Gastrocnemius medialis (tissue), 4 donors: ENCODE data around the gene CMBL. TPM values are rescaled to one million over a fixed set of nuclear protein-coding genes. Genes with fewer than 3 reads are reported as not detected.
"Not testable (repeated sequence)": the region's sequence is repeated elsewhere in the genome, so short reads cannot be mapped to it uniquely, and the experiment has no call there.

ENCODE experiments used
- ATAC-seq, 2 donors: fragments of 150-250 bp; one replicate each; pipeline ENCODE4 v1.9.1; 2016
- DNase-seq, 2 donors: peaks; one replicate each; pipeline ENCODE4 v3.0.0-alpha.2; 2019
- H3K27ac ChIP-seq, 4 donors: fragments of 200-600 bp; sonication (generic); 1 replicate in 1 of 4; 2 replicates in 3 of 4; pipeline ENCODE4 v1.5.1; 2016 to 2018; ENCODE audit warnings: mild to moderate bottlenecking in 2 of 4, moderate library complexity in 1 of 4
- H3K27me3 ChIP-seq, 3 donors: fragments of 200-600 bp; sonication (generic) in 2 of 3; 1 replicate in 1 of 3; 2 replicates in 2 of 3; pipeline versions ENCODE4 v1.5.1 to v1.6.0; 2016 to 2019; ENCODE audit warnings: mild to moderate bottlenecking in 1 of 3, moderate library complexity in 1 of 3
- H3K36me3 ChIP-seq, 2 donors: fragments of 200-600 bp; sonication (generic) in 1 of 2; one replicate each; pipeline ENCODE4 v1.5.1; 2017 to 2018
- H3K4me1 ChIP-seq, 2 donors: fragments of 200-600 bp; sonication (generic) in 1 of 2; one replicate each; pipeline ENCODE4 v1.5.1; 2016 to 2017; ENCODE audit warnings: mild to moderate bottlenecking in 2 of 2
- H3K4me3 ChIP-seq, 4 donors: fragments of 200-600 bp; sonication (generic) in 3 of 4; 1 replicate in 1 of 4; 2 replicates in 3 of 4; pipeline ENCODE4 v1.5.1; 2016 to 2019; ENCODE audit warnings: mild to moderate bottlenecking in 2 of 4
- H3K9me3 ChIP-seq, 3 donors: fragments of 200-600 bp; sonication (generic) in 2 of 3; 1 replicate in 1 of 3; 2 replicates in 2 of 3; pipeline ENCODE4 v1.5.1; 2016 to 2019
- CTCF ChIP-seq, 5 experiments: fragments of 450-650 bp in 3 of 5; fragments of 200-600 bp in 2 of 5; sonication (generic) in 2 of 5; IDR thresholded peaks in 4 of 5; conservative IDR thresholded peaks in 1 of 5; 1 replicate in 4 of 5; 2 replicates in 1 of 5; pipeline ENCODE4 v1.5.1; 2016 to 2019; ENCODE audit warnings: antibody characterized with exemption in 5 of 5, mild to moderate bottlenecking in 3 of 5, moderate library complexity in 3 of 5
- POLR2A ChIP-seq, 2 donors: fragments of 450-650 bp; IDR thresholded peaks; one replicate each; pipeline ENCODE4 v1.6.1; 2017; ENCODE audit warnings: antibody characterized with exemption in 2 of 2, mild to moderate bottlenecking in 2 of 2, moderate library complexity in 2 of 2
- in situ Hi-C, 4 donors: fragments of 200-750 bp; cut with MboI; loops; one replicate each; pipeline versions ENCODE4 v1.15.0 to v1.8.0; 2017; ENCODE audit warnings: low sequenced_read_pairs in 4 of 4
- intact Hi-C: fragments of 100-400 bp; cut with DNase I; formaldehyde crosslinking; loops from one replicate; pipeline ENCODE4 v1.15.1; 2023; ENCODE audit warnings: low total_unique reads
- total RNA-seq, 4 donors: library from RNA; depleted of rRNA; stranded (reverse); fragments of >200 nt; gene quantifications; one replicate each; pipeline versions ENCODE4 v1.1.0 to v1.2.3, GENCODE V29; 2016

The CMBL gene
- total RNA-seq, 4 donors from 2014 or later = 7.8 to 46.7 (median 35.6) TPM

GRCh38 chr5:10276691-10277090 lies 31.0 kb downstream of the CMBL start:
- intact Hi-C loops (no loop called here), in situ Hi-C loops (loop anchor here in 3 of 4 donors (25.0 kb wide), 3 partner anchors 136 to 361 kb away; no protein-coding TSS in a partner anchor)
- no peak for DNase-seq
- no peaks in the 10 kb centered on the region for H3K9me3 ChIP-seq
- H3K36me3 ChIP-seq = no peaks in the 10 kb centered on the region
- no peaks in the 10 kb centered on the region for H3K4me1 ChIP-seq
- no peak overlapping the region for H3K4me3 ChIP-seq
- no peak for TF ChIP-seq POLR2A (IDR thresholded peaks at IDR 0.05)
- TF ChIP-seq CTCF (IDR thresholded peaks at IDR 0.05 in 4 of 5, conservative IDR thresholded peaks at IDR 0.05 in 1 of 5) = no peak
- no peaks in the 10 kb centered on the region for H3K27me3 ChIP-seq
- no peak for ATAC-seq
- H3K27ac ChIP-seq = no peak overlapping the region

- TF ChIP-seq CTCF (IDR thresholded peaks at IDR 0.05 in 4 of 5, conservative IDR thresholded peaks at IDR 0.05 in 1 of 5) (no peak), POLR2A (IDR thresholded peaks at IDR 0.05) (no peak)
- H3K27me3 ChIP-seq = no peaks in the 10 kb centered on the region
- in situ Hi-C loops = loop anchor here in 3 of 4 donors (25.0 kb wide), 3 partner anchors 136 to 361 kb away; no protein-coding TSS in a partner anchor
- no peaks in the 10 kb centered on the region for H3K4me1 ChIP-seq
- no peaks in the 10 kb centered on the region for H3K9me3 ChIP-seq
- no peak for DNase-seq
- no peak overlapping the region for H3K27ac ChIP-seq
- intact Hi-C loops = no loop called here
- H3K4me3 ChIP-seq = no peak overlapping the region
- peak in 1 of 2 donors; percentile 60 for ATAC-seq
- H3K36me3 ChIP-seq = no peaks in the 10 kb centered on the region
These were observed 31.7 kb downstream of the CMBL start for GRCh38 chr5:10275991-10276390.

GRCh38 chr5:10275460-10275859 lies 32.2 kb downstream of the CMBL start:
- no peaks in the 10 kb centered on the region for H3K36me3 ChIP-seq
- H3K27me3 ChIP-seq = no peaks in the 10 kb centered on the region
- H3K9me3 ChIP-seq = no peaks in the 10 kb centered on the region
- H3K4me1 ChIP-seq = no peaks in the 10 kb centered on the region
- ATAC-seq = no peak
- TF ChIP-seq POLR2A (IDR thresholded peaks at IDR 0.05) (no peak), CTCF (IDR thresholded peaks at IDR 0.05 in 4 of 5, conservative IDR thresholded peaks at IDR 0.05 in 1 of 5) (no peak)
- intact Hi-C loops (no loop called here), in situ Hi-C loops (loop anchor here in 3 of 4 donors (25.0 kb wide), 3 partner anchors 137 to 362 kb away; no protein-coding TSS in a partner anchor)
- no peak for DNase-seq
- H3K4me3 ChIP-seq = no peak overlapping the region
- H3K27ac ChIP-seq = no peak overlapping the region

- ATAC-seq, H3K36me3 ChIP-seq, intact Hi-C loops, H3K27ac ChIP-seq, H3K27me3 ChIP-seq, DNase-seq, H3K4me1 ChIP-seq, in situ Hi-C loops, H3K9me3 ChIP-seq, H3K4me3 ChIP-seq: not testable (repeated sequence)
These were observed 34.9 kb downstream of the CMBL start for GRCh38 chr5:10272875-10273209.

- in situ Hi-C loops = no loop called here
- no peak for ATAC-seq
These were observed 35.4 kb downstream of the CMBL start for GRCh38 chr5:10272053-10272874.

More at GRCh38 chr5:10272053-10272874, 35.4 kb downstream of the CMBL start:
- Histone ChIP-seq H3K4me1 (peaks cover 0 to 5% of the 10 kb centered on the region in 2 donors), H3K9me3 (no peaks in the 10 kb centered on the region), H3K4me3 (no peak overlapping the region), H3K36me3 (no peaks in the 10 kb centered on the region), H3K27me3 (no peaks in the 10 kb centered on the region), H3K27ac (no peak overlapping the region)
- intact Hi-C loops = no loop called here
- no peak for TF ChIP-seq POLR2A (IDR thresholded peaks at IDR 0.05)
- no peak for TF ChIP-seq CTCF (IDR thresholded peaks at IDR 0.05 in 4 of 5, conservative IDR thresholded peaks at IDR 0.05 in 1 of 5)
- DNase-seq = no peak
